Colonic mucosa (tissue), 4 donors: Measurements from ENCODE around the gene CLPSL2. TPM values are rescaled to one million over a fixed set of nuclear protein-coding genes. Genes with fewer than 3 reads are reported as not detected.

Experiments used
- DNase-seq: peaks from one replicate; pipeline ENCODE4 v3.0.0-alpha.2; 2020
- H3K27ac ChIP-seq: fragments of 200-600 bp; one replicate; pipeline ENCODE4 v1.8.0; 2021
- H3K27me3 ChIP-seq: fragments of 200-600 bp; one replicate; pipeline ENCODE4 v1.8.0; 2021
- H3K36me3 ChIP-seq: fragments of 200-600 bp; one replicate; pipeline ENCODE4 v1.8.0; 2021
- H3K4me1 ChIP-seq: fragments of 200-600 bp; one replicate; pipeline ENCODE4 v1.8.0; 2021; ENCODE audit warnings: mild to moderate bottlenecking
- H3K4me3 ChIP-seq: fragments of 200-600 bp; one replicate; pipeline ENCODE4 v1.8.0; 2021
- H3K9ac ChIP-seq, 2 donors: one replicate each; pipeline ENCODE4 v1.7.0; 2013; ENCODE audit warnings: control low read depth in 2 of 2, low read depth in 2 of 2, low read length in 2 of 2
- H3K9me3 ChIP-seq: fragments of 200-600 bp; one replicate; pipeline ENCODE4 v1.8.0; 2021
- CTCF ChIP-seq: fragments of 200-600 bp; IDR thresholded peaks from one replicate; pipeline ENCODE4 v1.8.0; 2022; ENCODE audit warnings: antibody characterized with exemption, mild to moderate bottlenecking
- intact Hi-C: fragments of 100-400 bp; cut with DNase I; formaldehyde crosslinking; loops from one replicate; pipeline ENCODE4 v1.14.1; 2022
- total RNA-seq, 2 donors: library from RNA; stranded (reverse); fragmentation: NEBNext Ultra II Directional in 1 of 2; extraction: Animal tissue kit (Norgen Biotek cat#: 25700) in 1 of 2; gene quantifications; one replicate each; pipeline ENCODE4 v1.2.1, GENCODE V29; 2021
- donor health status: healthy.
- donor health status: DM: no; HTN: no; CAD: no.
- donor health status: DM: no; HTN: no; CAD: no.

Gene CLPSL2
- total RNA-seq, 2 donors from 2014 or later: not detected

- H3K4me1 ChIP-seq: no peaks in the 10 kb centered on the region
- H3K9me3 ChIP-seq: no peaks in the 10 kb centered on the region
- H3K9ac ChIP-seq: no peak overlapping the region
- H3K27ac ChIP-seq: no peak overlapping the region
- no peak overlapping the region for H3K4me3 ChIP-seq
- TF ChIP-seq CTCF: no peak
- no peaks in the 10 kb centered on the region for H3K36me3 ChIP-seq
- peaks cover 13% of the 10 kb centered on the region for H3K27me3 ChIP-seq
- intact Hi-C loops: no loop called here
- no peak for DNase-seq
Measured at GRCh38 chr6:35784200-35784599, 7.8 kb downstream of the CLPSL2 start.

- Histone ChIP-seq H3K9me3 (no peaks in the 10 kb centered on the region), H3K27me3 (peaks cover 13% of the 10 kb centered on the region), H3K4me3 (no peak overlapping the region), H3K9ac (no peak overlapping the region), H3K4me1 (no peaks in the 10 kb centered on the region), H3K27ac (no peak overlapping the region), H3K36me3 (no peaks in the 10 kb centered on the region)
- no peak for DNase-seq
- TF ChIP-seq CTCF: no peak
- intact Hi-C loops: no loop called here
Measured at GRCh38 chr6:35786272-35786671, 9.9 kb downstream of the CLPSL2 start.

- peaks cover 13% of the 10 kb centered on the region for H3K27me3 ChIP-seq
Measured at GRCh38 chr6:35786810-35787209, 10.4 kb downstream of the CLPSL2 start.

GRCh38 chr6:35787266-35788218, 11.1 kb downstream of the CLPSL2 start:
- no peaks in the 10 kb centered on the region for H3K9me3 ChIP-seq
- H3K27me3 ChIP-seq: peaks cover 13% of the 10 kb centered on the region
- no peak for DNase-seq
- H3K9ac ChIP-seq: no peak overlapping the region
- H3K4me1 ChIP-seq: no peaks in the 10 kb centered on the region
- no peaks in the 10 kb centered on the region for H3K36me3 ChIP-seq
- H3K4me3 ChIP-seq: no peak overlapping the region
- intact Hi-C loops: no loop called here
- no peak overlapping the region for H3K27ac ChIP-seq
- TF ChIP-seq CTCF: no peak

More at GRCh38 chr6:35786810-35787209, 10.4 kb downstream of the CLPSL2 start:
- DNase-seq: no peak
- TF ChIP-seq CTCF: no peak
- H3K4me1 ChIP-seq: no peaks in the 10 kb centered on the region
- H3K36me3 ChIP-seq: no peaks in the 10 kb centered on the region
- intact Hi-C loops: no loop called here
- H3K27ac ChIP-seq: no peak overlapping the region
- H3K9ac ChIP-seq: no peak overlapping the region
- H3K9me3 ChIP-seq: no peaks in the 10 kb centered on the region
- H3K4me3 ChIP-seq: no peak overlapping the region

GRCh38 chr6:35788423-35788982, 12.1 kb downstream of the CLPSL2 start:
- DNase-seq: no peak
- no peaks in the 10 kb centered on the region for H3K36me3 ChIP-seq
- no peaks in the 10 kb centered on the region for H3K4me1 ChIP-seq
- H3K4me3 ChIP-seq: no peak overlapping the region
- no peak overlapping the region for H3K27ac ChIP-seq
- H3K27me3 ChIP-seq: peaks cover 13% of the 10 kb centered on the region
- TF ChIP-seq CTCF: no peak
- intact Hi-C loops: no loop called here
- no peak overlapping the region for H3K9ac ChIP-seq
- H3K9me3 ChIP-seq: no peaks in the 10 kb centered on the region
